ENCODE data around the gene PTPRG.

- TF ChIP-seq, protein P1, sequence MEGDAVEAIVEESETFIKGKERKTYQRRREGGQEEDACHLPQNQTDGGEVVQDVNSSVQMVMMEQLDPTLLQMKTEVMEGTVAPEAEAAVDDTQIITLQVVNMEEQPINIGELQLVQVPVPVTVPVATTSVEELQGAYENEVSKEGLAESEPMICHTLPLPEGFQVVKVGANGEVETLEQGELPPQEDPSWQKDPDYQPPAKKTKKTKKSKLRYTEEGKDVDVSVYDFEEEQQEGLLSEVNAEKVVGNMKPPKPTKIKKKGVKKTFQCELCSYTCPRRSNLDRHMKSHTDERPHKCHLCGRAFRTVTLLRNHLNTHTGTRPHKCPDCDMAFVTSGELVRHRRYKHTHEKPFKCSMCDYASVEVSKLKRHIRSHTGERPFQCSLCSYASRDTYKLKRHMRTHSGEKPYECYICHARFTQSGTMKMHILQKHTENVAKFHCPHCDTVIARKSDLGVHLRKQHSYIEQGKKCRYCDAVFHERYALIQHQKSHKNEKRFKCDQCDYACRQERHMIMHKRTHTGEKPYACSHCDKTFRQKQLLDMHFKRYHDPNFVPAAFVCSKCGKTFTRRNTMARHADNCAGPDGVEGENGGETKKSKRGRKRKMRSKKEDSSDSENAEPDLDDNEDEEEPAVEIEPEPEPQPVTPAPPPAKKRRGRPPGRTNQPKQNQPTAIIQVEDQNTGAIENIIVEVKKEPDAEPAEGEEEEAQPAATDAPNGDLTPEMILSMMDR (IDR thresholded peaks at IDR 0.05), result no peak
- no peak for TF ChIP-seq EP300 (IDR thresholded peaks at IDR 0.05)
Measured at GRCh38 chr3:61605589-61606175, 44.3 kb downstream of the PTPRG start.
